A549 (cell line): ENCODE measurements around the gene IRX6.
A peak's percentile ranks its signal among the peaks of the same experiment; 100 is the strongest.

ENCODE experiments used
- CTCF ChIP-seq: fragments of >200 bp; sonication (Bioruptor Twin); formaldehyde crosslinking; IDR thresholded peaks from 3 replicates; pipeline ENCODE4 v1.5.1; 2016
- ZNF302 ChIP-seq: fragments of 250-450 bp; sonication (Bioruptor Pico); IDR thresholded peaks from 2 replicates; pipeline ENCODE4 v1.9.0; 2021; ENCODE audit warnings: inconsistent platforms, mild to moderate bottlenecking, moderate library complexity

- TF ChIP-seq CTCF = peak; percentile 23; the same call in 1 of the 3 replicates
- no peak for TF ChIP-seq ZNF302 (CRISPR knock-in tag)
Measured at GRCh38 chr16:55370762-55371482, 46.9 kb downstream of the IRX6 start.
